HEK293 (cell line): Measurements from ENCODE around the gene NAGPA.

Source experiments
- CTCF ChIA-PET: fragments of 350-600 bp; formaldehyde crosslinking; extraction: SDS; loops from one replicate; lab custom pipeline; 2021; ENCODE audit warnings: antibody characterized with exemption; lab: Yijun Ruan, JAX
- POLR2A ChIA-PET: fragments of 300-600 bp; formaldehyde crosslinking; extraction: SDS; loops from one replicate; lab custom pipeline; 2020; ENCODE audit warnings: antibody characterized with exemption, inconsistent platforms; lab: Yijun Ruan, JAX
- H3K27ac ChIP-seq: fragments of 200-500 bp; sonication (Bioruptor generic); 2 replicates; pipeline ENCODE4 v1.5.1; 2014; ENCODE audit warnings: low read depth, low read length, control low read depth, inconsistent platforms; ENCODE audit errors: extremely low read depth
- H3K36me3 ChIP-seq, 2 experiments: fragments of 200-500 bp in 1 of 2; sonication (Bioruptor generic) in 1 of 2; 1 replicate in 1 of 2; 2 replicates in 1 of 2; pipeline ENCODE4 v1.5.1; 2014 to 2017; ENCODE audit warnings: inconsistent platforms in 2 of 2, low read length in 2 of 2; ENCODE audit not compliant: control insufficient read depth in 2 of 2, insufficient read depth in 1 of 2
- H3K4me1 ChIP-seq: fragments of 200-500 bp; sonication (Bioruptor generic); 2 replicates; pipeline ENCODE4 v1.5.1; 2014; ENCODE audit warnings: mild to moderate bottlenecking, low read length, inconsistent platforms; ENCODE audit not compliant: control insufficient read depth, insufficient read depth
- H3K4me3 ChIP-seq: 2 replicates; pipeline ENCODE4 v1.5.1; 2011; ENCODE audit warnings: low read depth, mild to moderate bottlenecking, control low read depth, low read length, moderate library complexity
- H3K9me3 ChIP-seq: fragments of 200-500 bp; sonication (Bioruptor generic); 2 replicates; pipeline ENCODE4 v1.5.1; 2014; ENCODE audit warnings: low read depth, low read length, inconsistent platforms; ENCODE audit not compliant: control insufficient read depth, insufficient read depth
- FEZF1 ChIP-seq: fragments of 450-650 bp; formaldehyde crosslinking; IDR thresholded peaks from 2 replicates; pipeline ENCODE4 v1.5.1; 2016; ENCODE audit warnings: missing biosample characterization, missing genetic modification characterization
- GLI4 ChIP-seq: fragments of 450-650 bp; formaldehyde crosslinking; IDR thresholded peaks from 2 replicates; pipeline ENCODE4 v1.5.1; 2016; ENCODE audit warnings: missing biosample characterization, missing genetic modification characterization
- HOXD13 ChIP-seq: sonication (generic); formaldehyde crosslinking; IDR thresholded peaks from 2 replicates; pipeline ENCODE4 v1.8.0; 2022; ENCODE audit warnings: missing genetic modification reagents, borderline replicate concordance
- KLF8 ChIP-seq: fragments of 450-650 bp; formaldehyde crosslinking; IDR thresholded peaks from 2 replicates; pipeline ENCODE4 v1.5.1; 2016; ENCODE audit warnings: missing biosample characterization, missing genetic modification characterization
- OSR2 ChIP-seq: fragments of 450-650 bp; formaldehyde crosslinking; IDR thresholded peaks from 2 replicates; pipeline ENCODE4 v1.5.1; 2016; ENCODE audit warnings: missing biosample characterization, missing genetic modification characterization
- PATZ1 ChIP-seq: fragments of 450-650 bp; formaldehyde crosslinking; IDR thresholded peaks from 2 replicates; pipeline ENCODE4 v1.5.1; 2016; ENCODE audit warnings: missing biosample characterization, missing genetic modification characterization
- REPIN1 ChIP-seq: fragments of 450-650 bp; formaldehyde crosslinking; IDR thresholded peaks from 2 replicates; pipeline ENCODE4 v1.5.1; 2017; ENCODE audit warnings: missing biosample characterization, missing genetic modification characterization, low read depth
- SP3 ChIP-seq: fragments of 450-650 bp; formaldehyde crosslinking; IDR thresholded peaks from 2 replicates; pipeline ENCODE4 v1.5.1; 2016; ENCODE audit warnings: missing biosample characterization, missing genetic modification characterization
- YY2 ChIP-seq: fragments of 450-650 bp; formaldehyde crosslinking; IDR thresholded peaks from 2 replicates; pipeline ENCODE4 v1.5.1; 2016; ENCODE audit warnings: missing biosample characterization, missing genetic modification characterization
- ZBTB11 ChIP-seq: fragments of 450-650 bp; formaldehyde crosslinking; conservative IDR thresholded peaks from 2 replicates; pipeline ENCODE4 v1.5.1; 2016; ENCODE audit warnings: low read depth, missing biosample characterization, missing genetic modification characterization
- ZBTB17 ChIP-seq: fragments of 450-650 bp; formaldehyde crosslinking; IDR thresholded peaks from 2 replicates; pipeline ENCODE4 v1.5.1; 2016; ENCODE audit warnings: missing biosample characterization, missing genetic modification characterization
- ZBTB20 ChIP-seq: fragments of 450-650 bp; formaldehyde crosslinking; IDR thresholded peaks from 2 replicates; pipeline ENCODE4 v1.5.1; 2016; ENCODE audit warnings: missing biosample characterization, missing genetic modification characterization
- ZBTB21 ChIP-seq: fragments of 450-650 bp; formaldehyde crosslinking; IDR thresholded peaks from 2 replicates; pipeline ENCODE4 v1.5.1; 2017; ENCODE audit warnings: missing biosample characterization, missing genetic modification characterization
- ZBTB44 ChIP-seq: fragments of 450-650 bp; IDR thresholded peaks from 2 replicates; pipeline ENCODE4 v1.5.1; 2018; ENCODE audit warnings: missing biosample characterization, mild to moderate bottlenecking, missing genetic modification characterization
- ZEB2 ChIP-seq: fragments of 450-650 bp; formaldehyde crosslinking; IDR thresholded peaks from 2 replicates; pipeline ENCODE4 v1.5.1; 2016; ENCODE audit warnings: missing biosample characterization, missing genetic modification characterization
- ZNF10 ChIP-seq: fragments of 450-650 bp; formaldehyde crosslinking; IDR thresholded peaks from 2 replicates; pipeline ENCODE4 v1.5.1; 2017; ENCODE audit warnings: missing biosample characterization, missing genetic modification characterization
- ZNF202 ChIP-seq: fragments of 450-650 bp; formaldehyde crosslinking; IDR thresholded peaks from 2 replicates; pipeline ENCODE4 v1.5.1; 2016; ENCODE audit warnings: missing biosample characterization, missing genetic modification characterization, borderline replicate concordance
- ZNF280C ChIP-seq: fragments of 450-650 bp; formaldehyde crosslinking; IDR thresholded peaks from 2 replicates; pipeline ENCODE4 v1.5.1; 2016; ENCODE audit warnings: missing biosample characterization, missing genetic modification characterization
- ZNF391 ChIP-seq: fragments of 450-650 bp; formaldehyde crosslinking; IDR thresholded peaks from 2 replicates; pipeline ENCODE4 v1.5.1; 2016; ENCODE audit warnings: low read depth, missing biosample characterization, missing genetic modification characterization, borderline replicate concordance
- ZNF658 ChIP-seq: fragments of 450-650 bp; formaldehyde crosslinking; IDR thresholded peaks from 2 replicates; pipeline ENCODE4; 2016; ENCODE audit warnings: missing biosample characterization, missing genetic modification characterization
- ZNF692 ChIP-seq: fragments of 450-650 bp; formaldehyde crosslinking; IDR thresholded peaks from 2 replicates; pipeline ENCODE4 v1.5.1; 2016; ENCODE audit warnings: missing biosample characterization, missing genetic modification characterization
- ZNF704 ChIP-seq: fragments of 450-650 bp; formaldehyde crosslinking; IDR thresholded peaks from 2 replicates; pipeline ENCODE4 v1.5.1; 2016; ENCODE audit warnings: missing biosample characterization, missing genetic modification characterization
- ZNF843 ChIP-seq: fragments of 450-650 bp; formaldehyde crosslinking; IDR thresholded peaks from 2 replicates; pipeline ENCODE4 v1.5.1; 2016; ENCODE audit warnings: missing biosample characterization, missing genetic modification characterization
- ZSCAN23 ChIP-seq: fragments of 450-650 bp; formaldehyde crosslinking; IDR thresholded peaks from 2 replicates; pipeline ENCODE4 v1.5.1; 2016; ENCODE audit warnings: missing biosample characterization, missing genetic modification characterization

Gene NAGPA

GRCh38 chr16:5033256-5034166, at the start of gene NAGPA:
NAGPA (minus strand) TSS chr16:5033935; CDS start chr16:5033914, 21 bp downstream.
- peak within 1 kb of the TSS; percentile 84 for H3K4me3 ChIP-seq
- no peak within 1 kb of the TSS for H3K27ac ChIP-seq
- ChIA-PET POLR2A (interaction anchor here (0.6 to 1.2 kb wide), 4 partner anchors 16 to 417 kb away, joined by 3 to 5 read pairs (median 4); no protein-coding TSS in a partner anchor), CTCF (interaction anchor here (0.6 to 1.4 kb wide), 6 partner anchors 9 to 79 kb away, joined by 3 to 4 read pairs (median 3); partner anchors contain the start of gene SEC14L5)
- H3K9me3 ChIP-seq = no peaks in the 10 kb centered on the region
- H3K4me1 ChIP-seq = no peaks in the 10 kb centered on the region
- no peaks in the 10 kb centered on the region for H3K36me3 ChIP-seq
- TF ChIP-seq ZBTB21 (tag by site-specific recombination) (peak; percentile 29; the same call in 1 of the 2 replicates), PATZ1 (tag by site-specific recombination) (peak; percentile 55), GLI4 (tag by site-specific recombination) (no peak), ZNF202 (no peak), ZBTB17 (peak; percentile 87), ZNF704 (tag by site-specific recombination) (peak; percentile 81; the same call in 1 of the 2 replicates), ZBTB11 (tag by site-specific recombination) (peak; percentile 61), ZNF280C (tag by site-specific recombination) (no peak), OSR2 (tag by site-specific recombination) (no peak), FEZF1 (tag by site-specific recombination) (peak; percentile 93), SP3 (peak; percentile 73), ZBTB20 (tag by site-specific recombination) (peak; percentile 36; the same call in 1 of the 2 replicates), KLF8 (peak; percentile 79), ZEB2 (tag by site-specific recombination) (peak; percentile 75), ZNF10 (tag by site-specific recombination) (peak; percentile 25; the same call in 1 of the 2 replicates), YY2 (peak; percentile 98), ZNF658 (tag by site-specific recombination) (0 out of 2 replicates have a peak, but pooled peaks have one; percentile 67), ZNF391 (tag by site-specific recombination) (peak; percentile 78; the same call in 1 of the 2 replicates), HOXD13 (peak; percentile 24; the same call in 1 of the 2 replicates), ZNF692 (tag by site-specific recombination) (peak; percentile 80), ZSCAN23 (0 out of 2 replicates have a peak, but pooled peaks have one; percentile 47), ZNF843 (tag by site-specific recombination) (peak; percentile 74), ZBTB44 (tag by site-specific recombination) (0 out of 2 replicates have a peak, but pooled peaks have one; percentile 18), REPIN1 (tag by site-specific recombination) (no peak)
